Breast epithelium (tissue), 3 donors: Measurements from ENCODE around the gene HSD17B8.

ENCODE experiments used
- CTCF ChIP-seq, 3 donors: fragments of 450-650 bp; IDR thresholded peaks; one replicate each; pipeline ENCODE4 v1.5.1; 2016 to 2017; ENCODE audit warnings: antibody characterized with exemption in 3 of 3, mild to moderate bottlenecking in 3 of 3, moderate library complexity in 3 of 3
- POLR2A ChIP-seq: fragments of 450-650 bp; IDR thresholded peaks from one replicate; pipeline ENCODE4 v1.6.1; 2016; ENCODE audit warnings: antibody characterized with exemption, mild to moderate bottlenecking, moderate library complexity
- POLR2AphosphoS5 ChIP-seq, 3 donors: sonication (generic); formaldehyde crosslinking; IDR thresholded peaks; one replicate each; pipeline ENCODE4 v1.6.1; 2017; ENCODE audit warnings: antibody characterized with exemption in 3 of 3

- TF ChIP-seq CTCF (IDR thresholded peaks at IDR 0.05) = no peak
- TF ChIP-seq POLR2A = no peak
- no peak for TF ChIP-seq POLR2AphosphoS5 (IDR thresholded peaks at IDR 0.05)
Measured at GRCh38 chr6:33235221-33235634, 30.8 kb downstream of the HSD17B8 start.
